ENCODE measurements around the gene DCST2. TPM values are rescaled to one million over a fixed set of nuclear protein-coding genes. Genes with fewer than 3 reads are reported as not detected.
A peak's percentile ranks its signal among the peaks of the same experiment; 100 is the strongest.

DCST2 gene
- under 1 TPM; 0.30 to 0.92 (median 0.32) TPM for total RNA-seq
- total RNA-seq (2013) = 0.41 TPM

DNA sequence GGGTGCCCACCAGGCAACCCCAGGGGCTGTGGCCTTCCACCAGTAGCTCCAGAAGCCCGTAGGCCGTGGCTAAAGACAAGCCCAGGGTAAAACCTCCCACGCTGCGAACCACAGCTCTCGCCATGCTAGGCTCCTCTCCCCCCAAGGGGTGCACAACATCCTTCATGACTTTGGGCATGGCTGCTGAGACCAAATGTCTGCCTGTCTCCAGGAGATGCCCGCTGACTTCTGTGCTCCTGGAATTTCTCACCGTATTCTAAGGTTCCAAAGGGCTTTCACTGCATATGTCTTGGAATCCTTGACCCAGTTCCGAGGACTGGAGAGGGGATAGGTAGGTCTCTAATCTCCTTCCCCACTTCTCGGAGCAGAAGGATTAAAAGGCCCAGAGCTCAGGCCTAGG lies at the start of gene DCST2, which contains the start of gene DCST1:
Gene DCST2, minus strand, starts transcription at position 258 of the 400 bp plus-strand sequence. Its CDS starts 80 bp downstream, at position 178.
Gene DCST1, plus strand, starts transcription at position 301 of the 400 bp plus-strand sequence. CDS start 213 bp downstream, outside the sequence.
- Mint-ChIP-seq H3K4me1 (no peaks in the 10 kb centered on the region), H3K4me3 (no peak within 1 kb of the TSS), H3K27ac (no peak within 1 kb of the TSS), H3K36me3 (no peaks in the 10 kb centered on the region), H3K9me3 (no peaks in the 10 kb centered on the region), H3K27me3 (ENCODE audit: low read depth in 2 of 2) (peaks cover 5 to 9% of the 10 kb centered on the region in 2 donors)
- no peak within 1 kb of the TSS for H3K27ac ChIP-seq (ENCODE audit: low read length)
- intact Hi-C loops (cut with micrococcal nuclease) = no loop called here
- H3K4me1 ChIP-seq (ENCODE audit: control insufficient read depth, insufficient read depth, low read length) = no peaks in the 10 kb centered on the region
- H3K4me3 ChIP-seq (ENCODE audit: low read length) = no peak within 1 kb of the TSS
- TF ChIP-seq, protein P1, sequence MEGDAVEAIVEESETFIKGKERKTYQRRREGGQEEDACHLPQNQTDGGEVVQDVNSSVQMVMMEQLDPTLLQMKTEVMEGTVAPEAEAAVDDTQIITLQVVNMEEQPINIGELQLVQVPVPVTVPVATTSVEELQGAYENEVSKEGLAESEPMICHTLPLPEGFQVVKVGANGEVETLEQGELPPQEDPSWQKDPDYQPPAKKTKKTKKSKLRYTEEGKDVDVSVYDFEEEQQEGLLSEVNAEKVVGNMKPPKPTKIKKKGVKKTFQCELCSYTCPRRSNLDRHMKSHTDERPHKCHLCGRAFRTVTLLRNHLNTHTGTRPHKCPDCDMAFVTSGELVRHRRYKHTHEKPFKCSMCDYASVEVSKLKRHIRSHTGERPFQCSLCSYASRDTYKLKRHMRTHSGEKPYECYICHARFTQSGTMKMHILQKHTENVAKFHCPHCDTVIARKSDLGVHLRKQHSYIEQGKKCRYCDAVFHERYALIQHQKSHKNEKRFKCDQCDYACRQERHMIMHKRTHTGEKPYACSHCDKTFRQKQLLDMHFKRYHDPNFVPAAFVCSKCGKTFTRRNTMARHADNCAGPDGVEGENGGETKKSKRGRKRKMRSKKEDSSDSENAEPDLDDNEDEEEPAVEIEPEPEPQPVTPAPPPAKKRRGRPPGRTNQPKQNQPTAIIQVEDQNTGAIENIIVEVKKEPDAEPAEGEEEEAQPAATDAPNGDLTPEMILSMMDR (IDR thresholded peaks at IDR 0.05) = no peak
- ATAC-seq = no peak
- no peaks in the 10 kb centered on the region for H3K27me3 ChIP-seq (ENCODE audit: control insufficient read depth, insufficient read depth, low read length)
- no peaks in the 10 kb centered on the region for H3K9me3 ChIP-seq (ENCODE audit: control insufficient read depth, insufficient read depth, low read length)
- no peaks in the 10 kb centered on the region for H3K36me3 ChIP-seq (ENCODE audit: control insufficient read depth, insufficient read depth, low read length)
- DNase-seq = no peak
- WGBS (ENCODE audit: insufficient coverage) = 87% methylated on average over 7 of the region's 9 CpGs

DNA sequence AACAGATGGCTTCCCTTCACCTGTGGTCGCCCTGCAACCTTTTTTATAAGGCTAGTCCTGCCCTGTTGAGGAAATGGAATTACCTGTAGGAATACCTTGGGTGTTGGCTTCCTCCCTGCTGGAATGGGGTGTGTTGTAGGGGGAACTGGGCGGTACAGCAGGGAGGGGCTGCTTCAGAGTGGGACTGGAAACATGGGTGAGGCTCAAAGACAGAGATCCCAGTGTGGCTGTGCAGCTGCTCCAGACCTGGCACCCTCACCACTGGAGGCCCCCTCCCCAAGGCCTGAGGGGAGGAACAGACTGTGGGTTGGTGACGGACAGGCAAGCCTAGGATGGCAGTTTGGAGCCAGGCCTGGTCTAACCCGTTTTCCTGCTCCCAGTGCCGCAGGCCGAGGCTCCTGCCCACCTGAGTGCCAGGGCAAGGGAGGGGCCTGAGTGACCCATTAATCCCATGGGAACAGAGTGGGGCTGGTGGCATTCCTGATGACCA lies 49.5 kb upstream of the DCST2 start:
- H3K27me3 ChIP-seq (ENCODE audit: control insufficient read depth, insufficient read depth, low read length) = peaks cover 52% of the 10 kb centered on the region
- no peak overlapping the region for H3K27ac ChIP-seq (ENCODE audit: low read length)
- ATAC-seq (no peak), DNase-seq (peak in 1 of 2 donors; percentile 13)
- no peaks in the 10 kb centered on the region for H3K36me3 ChIP-seq (ENCODE audit: control insufficient read depth, insufficient read depth, low read length)
- Mint-ChIP-seq H3K36me3 (no peaks in the 10 kb centered on the region), H3K4me3 (no peak overlapping the region), H3K27me3 (ENCODE audit: low read depth in 2 of 2) (peaks cover 25 to 32% of the 10 kb centered on the region in 2 donors), H3K27ac (no peak overlapping the region), H3K4me1 (peaks cover 38 to 62% of the 10 kb centered on the region in 2 donors), H3K9me3 (no peaks in the 10 kb centered on the region)
- TF ChIP-seq, protein P1 (IDR thresholded peaks at IDR 0.05) = no peak
- intact Hi-C loops (cut with micrococcal nuclease) = no loop called here
- no peaks in the 10 kb centered on the region for H3K9me3 ChIP-seq (ENCODE audit: control insufficient read depth, insufficient read depth, low read length)
- WGBS (ENCODE audit: insufficient coverage) = 75% methylated on average over 6 of the region's 6 CpGs
- peaks cover 68% of the 10 kb centered on the region for H3K4me1 ChIP-seq (ENCODE audit: control insufficient read depth, insufficient read depth, low read length)
- H3K4me3 ChIP-seq (ENCODE audit: low read length) = no peak overlapping the region

DNA sequence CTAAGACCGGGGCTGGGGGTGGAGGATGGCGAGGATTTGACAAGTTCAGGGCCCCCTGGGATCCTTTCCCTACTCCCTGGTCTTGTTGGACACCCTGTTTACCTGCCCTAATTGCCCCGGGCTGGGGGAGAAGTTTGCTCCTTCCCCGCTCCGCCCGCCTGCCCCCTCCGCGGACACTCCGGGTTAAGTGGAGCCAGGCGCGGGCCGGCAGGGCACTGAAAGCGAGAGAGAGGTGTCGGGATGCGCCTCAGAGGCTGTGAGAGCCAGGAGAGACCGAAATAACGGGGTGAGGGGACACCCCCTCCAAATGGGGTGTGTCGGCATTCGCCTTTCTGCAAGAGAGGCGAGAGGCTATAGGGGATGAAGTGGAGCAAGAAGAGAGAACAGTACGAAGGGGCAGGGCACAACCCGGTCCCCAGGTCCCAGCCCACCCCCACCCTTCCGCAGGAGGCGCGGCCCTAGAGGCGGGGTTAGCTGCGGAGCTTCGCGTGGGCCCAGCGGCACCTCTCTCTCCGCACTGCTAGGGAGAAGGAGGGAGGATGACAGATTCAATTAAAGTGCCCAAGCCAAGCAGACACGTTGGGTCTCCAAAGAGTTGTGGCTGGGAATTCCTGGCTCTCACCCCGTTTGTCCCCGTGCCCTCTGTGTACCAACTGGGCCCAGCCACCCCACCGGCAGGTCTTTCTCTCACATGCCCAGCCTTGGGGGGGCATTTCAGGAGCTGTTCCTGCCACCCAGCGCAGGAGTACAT lies 48.9 kb upstream of the DCST2 start:
- Histone ChIP-seq H3K9me3 (ENCODE audit: control insufficient read depth, insufficient read depth, low read length) (no peaks in the 10 kb centered on the region), H3K27ac (ENCODE audit: low read length) (no peak overlapping the region), H3K27me3 (ENCODE audit: control insufficient read depth, insufficient read depth, low read length) (peaks cover 52% of the 10 kb centered on the region), H3K4me1 (ENCODE audit: control insufficient read depth, insufficient read depth, low read length) (peaks cover 68% of the 10 kb centered on the region), H3K36me3 (ENCODE audit: control insufficient read depth, insufficient read depth, low read length) (no peaks in the 10 kb centered on the region), H3K4me3 (ENCODE audit: low read length) (no peak overlapping the region)
- 5% methylated on average over 32 of the region's 36 CpGs for WGBS (ENCODE audit: insufficient coverage)
- DNase-seq (peak in 1 of 2 donors; percentile 56), ATAC-seq (no peak)
- H3K4me3 Mint-ChIP-seq = peak overlapping the region; percentile 60
- peaks cover 25 to 37% of the 10 kb centered on the region in 2 donors for H3K27me3 Mint-ChIP-seq (ENCODE audit: low read depth in 2 of 2)
- H3K4me1 Mint-ChIP-seq = peaks cover 38 to 62% of the 10 kb centered on the region in 2 donors
- no peak overlapping the region for H3K27ac Mint-ChIP-seq
- TF ChIP-seq, protein P1 (IDR thresholded peaks at IDR 0.05) = no peak
- intact Hi-C loops (cut with micrococcal nuclease) = no loop called here
- H3K9me3 Mint-ChIP-seq = no peaks in the 10 kb centered on the region
- H3K36me3 Mint-ChIP-seq = no peaks in the 10 kb centered on the region

All from natural killer cell (primary cell).